GM10266 (cell line): ENCODE results near the gene SLC25A11.
"Not testable (repeated sequence)": the region's sequence is repeated elsewhere in the genome, so short reads cannot be mapped to it uniquely, and the experiment has no call there.

Source experiments
- DNase-seq: peaks from one replicate; pipeline ENCODE4 v3.0.0; 2012; ENCODE audit errors: extremely low spot score
- TF ChIP-seq, protein P1 (sequence below): IDR thresholded peaks from 2 replicates; pipeline ENCODE4 v1.5.1; 2012; ENCODE audit warnings: mild to moderate bottlenecking, low read depth; ENCODE audit not compliant: control insufficient read depth, insufficient read depth; ENCODE audit errors: missing control alignments

SLC25A11 gene

DNA sequence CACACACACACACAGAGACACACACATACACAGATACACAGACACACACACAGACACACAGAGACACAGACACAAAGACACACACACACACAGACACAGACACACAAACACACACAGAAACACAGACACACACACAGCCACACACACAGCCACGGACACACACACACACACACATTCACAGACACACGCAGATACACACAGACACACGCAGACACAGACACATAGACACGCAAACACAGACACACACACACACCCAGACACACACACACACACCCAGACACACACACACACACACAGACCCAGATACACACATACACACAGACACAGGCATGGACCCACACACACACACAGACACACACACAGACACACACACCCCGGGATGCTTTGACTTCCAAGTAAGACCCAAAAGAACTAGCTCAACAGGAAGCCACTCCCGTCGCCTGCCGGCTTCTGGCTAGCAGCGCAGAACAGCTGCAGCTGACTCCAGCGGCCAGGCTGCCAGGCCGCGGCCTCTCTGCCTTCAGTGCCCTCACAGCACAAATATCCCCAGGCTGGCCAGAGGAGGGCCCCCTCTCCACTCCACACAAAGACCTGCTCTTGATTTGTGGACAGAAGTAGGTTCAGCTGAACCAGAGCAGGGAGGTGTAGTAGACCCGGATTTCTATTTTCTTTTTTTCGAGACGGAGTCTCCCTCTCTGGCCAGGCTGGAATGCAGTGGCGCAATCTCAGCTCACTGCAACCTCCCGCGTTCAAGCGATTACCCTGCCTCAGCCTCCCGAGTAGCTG lies 30.9 kb downstream of the SLC25A11 start:
- peak; percentile 83 for DNase-seq
- TF ChIP-seq, protein P1, sequence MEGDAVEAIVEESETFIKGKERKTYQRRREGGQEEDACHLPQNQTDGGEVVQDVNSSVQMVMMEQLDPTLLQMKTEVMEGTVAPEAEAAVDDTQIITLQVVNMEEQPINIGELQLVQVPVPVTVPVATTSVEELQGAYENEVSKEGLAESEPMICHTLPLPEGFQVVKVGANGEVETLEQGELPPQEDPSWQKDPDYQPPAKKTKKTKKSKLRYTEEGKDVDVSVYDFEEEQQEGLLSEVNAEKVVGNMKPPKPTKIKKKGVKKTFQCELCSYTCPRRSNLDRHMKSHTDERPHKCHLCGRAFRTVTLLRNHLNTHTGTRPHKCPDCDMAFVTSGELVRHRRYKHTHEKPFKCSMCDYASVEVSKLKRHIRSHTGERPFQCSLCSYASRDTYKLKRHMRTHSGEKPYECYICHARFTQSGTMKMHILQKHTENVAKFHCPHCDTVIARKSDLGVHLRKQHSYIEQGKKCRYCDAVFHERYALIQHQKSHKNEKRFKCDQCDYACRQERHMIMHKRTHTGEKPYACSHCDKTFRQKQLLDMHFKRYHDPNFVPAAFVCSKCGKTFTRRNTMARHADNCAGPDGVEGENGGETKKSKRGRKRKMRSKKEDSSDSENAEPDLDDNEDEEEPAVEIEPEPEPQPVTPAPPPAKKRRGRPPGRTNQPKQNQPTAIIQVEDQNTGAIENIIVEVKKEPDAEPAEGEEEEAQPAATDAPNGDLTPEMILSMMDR = peak; percentile 89

DNA sequence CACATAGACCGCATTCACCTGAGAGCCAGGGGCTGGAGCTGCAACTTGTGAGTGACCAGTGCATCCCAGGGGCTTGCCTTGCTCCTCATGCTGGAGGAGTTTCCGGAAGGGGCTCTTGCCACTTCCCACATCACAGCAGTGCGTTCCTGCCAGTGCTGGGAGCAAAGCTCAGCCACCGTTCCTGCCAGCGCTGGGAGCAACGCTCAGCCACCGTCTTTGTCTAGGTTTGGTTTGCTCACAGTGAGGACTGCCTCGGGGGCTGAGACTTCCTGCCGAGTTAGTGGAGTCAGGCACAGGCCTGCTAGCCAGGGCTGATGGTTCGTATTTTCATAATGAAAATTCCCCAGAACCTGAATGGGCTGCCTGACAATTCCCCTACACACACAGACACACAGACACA lies 31.5 kb downstream of the SLC25A11 start:
- no peak for DNase-seq
- TF ChIP-seq, protein P1 = no peak

DNA sequence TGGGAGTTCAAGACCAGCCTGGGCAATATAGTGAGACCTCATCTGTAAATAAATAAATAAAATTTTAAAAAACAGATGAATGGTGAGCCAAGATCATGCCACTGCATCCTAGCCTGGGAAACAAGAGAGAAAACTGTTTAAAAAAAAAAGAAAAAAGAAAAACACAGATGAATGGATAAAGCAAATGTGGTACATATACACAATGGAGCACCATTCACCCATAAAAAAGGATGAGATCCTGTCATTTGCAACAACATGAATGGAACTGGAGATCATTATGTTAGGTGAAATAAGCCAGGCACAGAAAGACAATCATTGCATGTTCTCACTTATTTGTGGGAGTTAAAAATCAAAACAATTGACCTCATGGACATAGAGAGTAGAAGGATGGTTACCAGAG lies 33.2 kb downstream of the SLC25A11 start:
- DNase-seq = not testable (repeated sequence)

DNA sequence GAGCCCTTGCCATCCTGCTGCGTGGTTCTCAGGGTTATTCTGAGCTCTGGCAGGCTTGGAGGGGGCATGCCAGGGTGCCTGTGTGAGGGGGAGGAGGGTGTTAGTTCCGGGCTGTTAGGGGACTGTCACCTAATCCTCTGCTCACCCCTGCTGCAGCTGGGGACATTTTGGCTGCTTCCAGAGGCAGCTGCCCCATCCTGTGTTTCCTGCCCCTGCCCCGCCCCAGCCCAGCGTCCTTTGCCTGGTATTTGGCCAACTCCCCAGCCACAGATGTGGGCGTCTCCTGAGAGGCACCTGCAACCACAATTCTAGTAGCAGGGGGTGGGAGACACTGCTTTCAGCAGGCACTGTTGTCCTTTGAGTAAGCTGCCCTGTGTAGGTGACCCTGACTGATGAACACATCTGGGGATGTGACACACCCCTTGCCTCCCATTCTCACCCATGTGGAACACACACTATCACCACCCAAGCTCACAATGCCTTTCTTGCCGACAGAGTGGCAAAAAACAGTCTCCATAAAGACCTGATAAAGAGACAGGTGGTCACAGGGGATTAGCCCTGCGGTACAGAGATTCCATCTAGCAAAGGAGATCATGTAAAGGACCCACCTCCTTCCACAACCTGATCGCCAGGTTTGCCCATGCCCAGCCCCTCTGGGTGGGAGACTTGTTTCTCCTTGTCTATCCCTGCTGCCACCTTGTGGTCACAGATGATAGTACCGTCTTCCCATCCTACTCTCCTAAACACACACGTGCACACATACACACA lies 36.6 kb downstream of the SLC25A11 start, which contains the start of gene CHRNE:
Gene CHRNE, minus strand, starts transcription at position 48 of the 768 bp plus-strand sequence. Its CDS starts 35 bp downstream, at position 13.
- peak; percentile 61 for DNase-seq
- TF ChIP-seq, protein P1 = peak; percentile 77

DNA sequence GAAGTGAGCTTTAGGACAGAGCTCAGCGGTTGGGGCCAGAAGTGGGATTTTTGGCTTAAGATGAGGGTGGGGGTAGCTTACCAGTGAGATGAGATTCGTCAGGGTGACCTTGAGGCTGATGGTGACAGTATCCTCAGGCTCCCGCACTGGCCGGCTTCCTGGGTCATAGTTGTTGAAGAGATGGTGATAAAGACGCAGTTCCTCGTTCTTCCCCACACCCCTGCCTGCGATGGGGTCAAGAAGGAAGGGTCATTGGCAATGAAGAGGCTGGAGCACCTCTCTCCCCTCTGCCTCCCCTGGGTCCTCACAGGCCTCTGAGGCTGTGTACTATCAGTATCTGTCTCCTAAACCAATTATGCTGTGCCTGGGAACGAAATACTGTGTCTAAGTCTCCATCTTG lies 37.3 kb downstream of the SLC25A11 start:
- TF ChIP-seq, protein P1 = no peak
- DNase-seq = peak; percentile 10

DNA sequence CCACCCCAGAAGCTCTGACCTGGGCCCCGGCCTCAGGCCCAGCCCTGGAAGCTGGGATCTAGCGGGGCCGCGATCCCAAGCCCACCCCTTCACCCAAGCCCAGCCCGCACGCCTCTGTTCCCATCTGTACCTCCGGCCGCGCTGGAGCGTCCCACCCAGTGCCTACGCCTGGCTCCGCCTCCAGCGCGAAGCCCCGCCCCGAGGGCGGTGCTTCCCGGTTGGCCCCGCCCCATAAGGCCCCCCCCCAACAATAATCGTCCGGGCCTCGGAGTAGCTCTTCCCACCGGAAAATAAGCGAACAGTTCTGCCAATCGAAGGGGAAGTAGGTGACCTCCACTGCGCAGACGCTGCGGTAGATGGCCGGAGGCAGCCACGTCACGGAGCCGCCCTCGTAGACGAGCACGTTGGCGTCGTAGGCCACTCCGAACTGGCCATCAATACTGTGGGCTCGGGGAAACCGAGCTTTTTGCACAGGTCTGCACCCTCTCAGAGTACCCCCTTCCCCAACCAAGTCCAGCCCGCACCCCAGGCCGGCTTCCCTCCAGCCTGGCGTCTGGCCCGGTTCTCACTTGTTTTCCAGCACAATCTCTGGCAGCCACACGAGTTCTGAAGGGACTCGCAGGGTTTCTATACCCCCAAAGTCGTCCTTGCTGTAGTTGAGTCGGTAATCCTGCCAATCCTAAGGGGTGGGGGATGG lies 38.0 kb downstream of the SLC25A11 start:
- DNase-seq = peak; percentile 80
- TF ChIP-seq, protein P1 = no peak

DNA sequence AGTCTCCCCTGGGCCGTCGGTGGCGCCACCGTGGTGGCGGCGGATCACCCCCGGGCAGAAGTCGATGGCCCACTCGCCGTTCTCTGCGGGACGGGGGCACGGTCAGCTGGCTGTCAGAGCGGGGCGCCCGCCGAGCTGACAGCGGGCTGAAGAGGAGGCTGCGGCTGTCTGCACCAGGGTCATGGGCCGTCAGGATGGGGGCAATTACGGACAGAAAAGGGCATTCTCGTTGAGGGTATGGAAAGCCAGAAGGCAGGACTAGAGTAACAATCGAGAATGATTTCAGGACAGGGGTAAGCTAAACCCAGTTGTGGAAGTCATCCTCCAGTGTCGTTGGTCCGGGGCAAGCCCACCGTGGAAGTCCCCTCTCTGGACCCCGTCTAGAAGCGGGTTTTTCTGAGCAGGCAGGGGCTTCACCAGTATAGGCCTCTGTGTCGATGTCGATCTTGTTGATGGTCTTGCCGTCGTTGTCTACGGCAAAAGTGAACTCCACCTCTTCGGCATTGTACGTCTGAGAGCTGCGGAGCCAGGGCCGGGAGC lies 38.7 kb downstream of the SLC25A11 start:
- TF ChIP-seq, protein P1 = no peak
- no peak for DNase-seq
